Measurements from ENCODE around the gene CNTN4.

CNTN4 gene

GRCh38 chr3:2268779-2269178, 170.1 kb downstream of the CNTN4 start:
- DNase-seq (ENCODE audit: low read depth): no peak

DNA sequence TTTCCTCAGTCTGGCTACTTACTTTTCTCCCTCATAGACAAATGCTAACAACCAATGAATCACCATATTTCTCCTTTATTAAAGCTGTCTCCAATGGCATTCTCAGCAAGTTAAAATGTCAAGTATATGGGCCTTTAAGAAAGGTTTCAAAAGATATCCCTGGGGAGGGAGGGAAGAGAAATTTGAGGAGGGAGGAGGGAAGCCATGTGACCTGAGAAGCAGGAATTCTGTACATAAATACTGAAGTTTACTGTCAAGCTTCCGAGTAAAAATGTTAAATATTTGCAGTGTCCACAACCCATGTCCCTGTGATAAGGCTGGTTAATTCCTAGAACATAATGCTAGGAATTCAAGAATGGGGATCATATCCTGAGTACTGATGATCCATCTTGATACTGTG, 175.9 kb downstream of the CNTN4 start:
- no peak for DNase-seq (ENCODE audit: low read depth)

DNA sequence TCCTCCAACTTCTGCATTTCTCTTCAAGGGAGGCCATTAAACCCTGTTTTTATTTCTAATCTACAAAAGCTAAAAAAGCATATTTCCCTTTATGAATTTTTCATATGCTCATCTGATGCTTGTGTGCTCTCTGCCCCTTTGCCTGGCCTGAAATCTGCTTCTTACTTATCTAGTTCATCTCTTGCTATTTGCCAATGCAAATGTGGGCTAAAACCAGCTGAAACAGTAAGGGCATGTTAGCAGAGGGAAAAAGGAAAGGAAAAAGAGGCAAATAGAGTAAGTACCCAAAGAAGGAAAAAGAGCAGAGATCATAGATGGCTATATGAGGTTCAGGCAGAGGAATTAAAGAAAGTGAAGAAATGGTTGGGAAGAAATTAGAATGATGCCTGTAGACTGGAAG, 185.2 kb downstream of the CNTN4 start:
- DNase-seq (ENCODE audit: low read depth): no peak

- DNase-seq (ENCODE audit: low read depth): no peak
Measured at GRCh38 chr3:2300938-2301337, 202.3 kb downstream of the CNTN4 start.

- no peak for DNase-seq (ENCODE audit: low read depth)
Measured at GRCh38 chr3:2301361-2301760, 202.7 kb downstream of the CNTN4 start.

DNA sequence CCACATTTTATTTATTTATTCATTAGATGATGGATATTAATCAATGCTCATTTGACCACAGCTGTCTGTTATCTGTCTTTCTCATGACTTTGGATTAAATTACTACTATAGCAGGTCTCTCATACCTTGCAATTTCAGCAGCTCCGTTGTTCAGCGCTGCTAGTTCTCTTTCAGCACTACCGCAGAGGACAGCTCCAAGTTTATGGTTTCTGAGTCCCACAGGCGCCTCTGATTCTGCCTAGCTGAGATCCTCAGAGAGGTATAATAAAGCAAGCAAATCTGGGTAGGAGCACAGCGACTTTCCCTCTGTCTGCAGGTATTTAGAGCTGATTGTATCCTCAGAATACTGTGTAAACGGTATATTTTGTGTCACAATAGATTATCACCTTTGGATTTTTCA, 204.9 kb downstream of the CNTN4 start:
- no peak for DNase-seq (ENCODE audit: low read depth)

DNA sequence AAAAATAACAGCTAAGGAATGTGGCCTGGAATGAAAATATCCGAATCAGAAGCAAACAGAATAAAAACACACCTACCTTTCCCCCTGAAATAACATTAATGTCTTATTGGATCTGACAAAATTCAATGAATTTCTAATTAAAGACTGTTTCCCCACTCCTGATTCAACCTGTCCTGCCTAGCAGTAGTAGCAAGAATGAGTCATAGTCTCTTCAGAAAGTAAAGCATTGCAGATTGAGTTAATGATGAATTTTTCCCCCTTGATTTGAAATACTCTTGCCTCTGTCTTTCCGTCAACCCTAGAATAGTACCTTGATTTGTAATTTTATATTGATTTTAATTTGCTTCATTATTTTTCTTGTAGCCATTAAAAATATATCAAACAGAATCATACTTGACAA, 212.4 kb downstream of the CNTN4 start:
- DNase-seq (ENCODE audit: low read depth): no peak

- no peak for DNase-seq (ENCODE audit: low read depth)
Measured at GRCh38 chr3:2317521-2317920, 218.9 kb downstream of the CNTN4 start.

- DNase-seq (ENCODE audit: low read depth): no peak
Measured at GRCh38 chr3:2334921-2335320, 236.3 kb downstream of the CNTN4 start.

DNA sequence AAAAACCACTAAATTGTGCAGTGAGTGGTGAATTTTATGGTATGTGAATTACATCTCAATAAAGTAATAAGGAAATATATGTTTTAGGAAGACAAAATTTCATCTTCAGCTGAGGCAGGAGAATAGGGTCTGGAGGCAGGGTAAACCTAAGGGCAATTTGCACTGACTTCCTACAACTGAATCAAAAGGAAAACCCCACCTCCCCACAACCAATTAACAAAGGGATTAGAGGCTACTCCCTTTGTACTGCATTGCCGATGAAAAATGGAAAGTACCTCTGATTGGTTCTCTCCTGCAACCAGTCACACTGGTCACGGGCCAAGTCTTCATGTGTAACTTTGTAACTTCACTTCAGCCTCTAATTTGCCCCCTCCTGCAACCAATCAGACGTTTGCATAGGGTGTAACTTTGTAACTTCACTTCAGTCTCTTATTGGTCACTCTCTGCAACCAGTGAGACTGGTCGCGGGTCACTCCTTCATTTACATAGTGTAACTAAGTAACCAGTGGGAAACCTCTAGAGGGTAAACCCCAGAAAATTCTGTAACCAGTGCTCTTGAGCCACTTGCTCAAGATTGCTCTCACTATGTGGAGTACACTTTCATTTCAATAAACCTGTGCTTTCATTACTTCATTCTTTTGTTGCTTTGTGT, 244.5 kb downstream of the CNTN4 start:
- DNase-seq (ENCODE audit: low read depth): no peak

DNA sequence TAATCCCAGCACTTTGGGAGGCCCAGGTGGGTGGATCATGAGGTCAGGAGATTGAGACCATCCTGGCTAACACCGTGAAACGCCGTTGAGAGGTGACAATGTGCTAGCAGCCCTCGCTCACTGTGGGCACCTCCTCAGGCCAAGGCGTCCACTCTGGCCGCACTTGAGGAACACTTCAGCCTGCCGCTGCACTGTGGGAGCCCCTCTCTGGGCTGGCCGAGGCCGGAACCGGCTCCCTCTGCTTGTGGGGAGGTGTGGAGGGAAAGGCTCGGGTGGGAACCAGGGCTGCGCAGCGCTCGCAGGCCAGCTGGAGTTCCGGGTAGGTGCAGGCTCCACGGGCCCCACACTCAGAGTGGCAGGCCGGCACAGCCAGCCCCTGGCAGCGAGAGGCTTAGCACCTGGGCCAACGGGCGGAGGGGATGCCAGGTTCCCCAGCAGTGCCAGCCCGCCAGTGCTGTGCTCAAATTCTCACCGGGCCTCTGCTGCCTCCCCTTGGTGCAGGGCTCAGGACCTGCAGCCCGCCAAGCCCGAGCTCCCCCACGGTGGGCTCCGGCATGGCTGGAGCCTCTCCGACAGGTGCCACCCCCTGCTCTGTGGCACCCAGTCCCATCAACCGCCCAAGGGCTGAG, 253.6 kb downstream of the CNTN4 start:
- DNase-seq (ENCODE audit: low read depth): no peak

GRCh38 chr3:2354702-2355101, 256.0 kb downstream of the CNTN4 start:
- DNase-seq (ENCODE audit: low read depth): no peak

GRCh38 chr3:2356298-2356950, 257.8 kb downstream of the CNTN4 start:
- DNase-seq (ENCODE audit: low read depth): no peak

GRCh38 chr3:2360815-2361214, 262.1 kb downstream of the CNTN4 start:
- DNase-seq (ENCODE audit: low read depth): no peak

- no peak for DNase-seq (ENCODE audit: low read depth)
Measured at GRCh38 chr3:2362122-2362521, 263.5 kb downstream of the CNTN4 start.

DNA sequence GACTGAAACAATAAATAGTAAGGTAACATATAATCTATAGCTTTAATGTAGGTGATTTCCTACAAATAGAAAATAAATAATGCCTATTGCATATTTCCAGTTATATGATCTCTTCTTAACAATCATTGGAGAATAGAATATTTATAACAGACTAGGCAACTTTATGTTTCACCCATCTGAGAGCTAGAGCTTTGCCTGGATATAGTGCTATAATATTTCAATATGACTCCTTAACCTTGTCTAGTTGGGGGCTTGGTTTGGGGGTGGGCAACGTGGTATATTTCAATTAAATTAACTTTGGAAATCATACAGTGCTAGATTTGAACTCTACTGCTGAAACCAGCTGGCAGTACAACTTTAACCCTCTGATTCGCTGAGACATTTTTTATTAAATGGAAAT, 265.2 kb downstream of the CNTN4 start:
- no peak for DNase-seq (ENCODE audit: low read depth)

DNA sequence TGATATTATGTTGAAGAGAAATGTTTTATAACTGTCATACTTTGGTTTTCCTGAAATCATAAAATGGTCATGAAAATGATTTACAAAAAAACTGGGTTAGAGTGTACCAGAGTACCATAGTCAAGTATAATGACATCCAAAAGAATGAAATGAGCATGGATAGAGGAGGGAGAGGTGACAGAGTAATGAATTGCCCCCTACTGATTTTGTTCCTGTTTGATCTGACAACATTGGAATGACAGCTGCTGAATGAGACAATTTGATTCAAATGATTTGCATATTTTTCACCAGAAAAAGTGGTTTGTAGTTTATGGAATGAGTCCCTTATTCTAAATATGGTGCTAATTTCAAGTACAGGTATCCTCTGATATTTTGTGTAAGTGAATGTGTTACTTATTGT, 271.7 kb downstream of the CNTN4 start:
- no peak for DNase-seq (ENCODE audit: low read depth)

GRCh38 chr3:2372306-2372705, 273.6 kb downstream of the CNTN4 start:
- no peak for DNase-seq (ENCODE audit: low read depth)

DNA sequence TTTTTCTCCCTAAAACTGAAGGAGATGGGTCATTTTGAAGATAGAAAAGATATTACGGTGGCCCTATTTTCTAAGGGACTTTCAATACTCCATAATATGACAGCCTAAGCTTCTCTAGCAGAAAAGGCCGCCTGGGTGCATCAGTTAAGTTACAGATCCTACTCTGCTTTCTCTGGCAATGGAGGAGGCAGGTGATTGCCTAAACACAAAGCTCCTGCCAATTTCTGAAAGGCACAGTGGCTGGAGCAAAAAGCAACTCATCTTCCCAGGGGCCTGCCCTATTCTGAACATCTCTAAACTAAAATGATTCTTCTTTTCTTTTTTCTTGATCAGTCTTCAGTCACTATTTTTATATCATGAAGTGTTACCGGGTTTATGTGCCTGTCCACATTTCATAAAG, 276.7 kb downstream of the CNTN4 start:
- DNase-seq (ENCODE audit: low read depth): no peak

GRCh38 chr3:2377281-2377680, 278.6 kb downstream of the CNTN4 start:
- DNase-seq (ENCODE audit: low read depth): no peak

DNA sequence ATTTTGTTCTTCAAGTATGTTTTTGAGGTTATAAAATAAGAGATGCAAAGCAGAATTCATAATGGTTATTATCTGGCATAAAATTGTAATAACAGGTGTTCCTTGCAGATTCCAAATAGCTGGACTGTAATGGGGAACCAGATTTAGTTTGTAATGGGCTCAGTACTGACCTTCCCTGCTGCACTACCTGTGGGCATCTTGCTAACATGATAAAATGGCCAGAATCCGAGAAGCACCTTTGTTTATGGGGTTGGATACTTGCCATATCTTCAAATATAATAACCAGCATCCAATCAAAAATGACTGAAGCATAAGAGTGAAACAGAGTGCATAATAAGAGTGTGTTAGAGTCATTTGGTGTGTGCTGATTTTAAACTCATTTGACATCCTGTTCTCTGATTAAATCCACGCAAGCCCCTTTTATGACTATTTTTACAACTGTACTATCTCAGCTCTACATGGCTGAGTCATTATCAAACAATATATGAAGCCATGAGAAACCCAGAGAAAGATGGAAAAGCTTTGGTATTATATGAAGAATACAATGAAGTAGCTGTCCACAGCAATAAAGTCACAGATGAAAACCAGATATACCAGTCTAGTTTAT, 292.4 kb downstream of the CNTN4 start:
- DNase-seq (ENCODE audit: low read depth): no peak

DNA sequence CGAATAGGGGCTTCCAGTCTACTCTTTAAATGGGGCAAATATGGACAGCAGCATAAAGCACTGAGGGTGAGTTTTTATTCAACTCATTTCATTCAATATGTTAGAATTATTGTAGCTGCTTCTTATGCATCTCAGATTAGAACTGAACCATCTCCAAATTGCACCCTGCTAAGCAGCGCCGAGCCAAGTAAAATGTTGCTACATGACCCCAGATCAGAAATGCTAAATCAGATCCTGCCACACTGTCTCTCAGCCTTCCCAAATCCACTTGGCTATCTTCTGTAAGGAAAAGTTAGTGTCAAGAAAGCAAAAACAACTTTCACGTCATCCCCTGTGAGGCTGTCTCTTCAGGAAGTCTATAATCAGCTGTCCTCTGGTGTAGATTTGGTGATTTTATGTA, 293.2 kb downstream of the CNTN4 start:
- DNase-seq (ENCODE audit: low read depth): no peak

DNA sequence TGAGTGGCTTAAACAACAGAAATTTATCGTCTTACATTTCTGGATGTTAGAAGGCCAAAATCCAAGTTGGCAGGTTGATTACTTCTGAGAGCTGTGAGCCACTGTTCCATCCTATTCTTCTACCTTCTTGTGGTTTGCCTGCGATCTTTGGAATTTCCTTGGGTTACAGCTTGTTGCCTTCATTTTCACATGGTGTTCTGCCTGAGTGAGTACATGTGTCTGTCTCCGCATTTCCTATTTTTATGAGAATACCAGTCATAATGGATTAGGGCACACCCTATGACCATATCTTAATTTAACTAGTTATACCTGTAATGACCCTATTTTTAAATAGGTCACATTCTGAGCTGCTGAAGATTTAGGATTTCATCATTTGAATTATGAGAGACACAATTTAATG, 294.3 kb downstream of the CNTN4 start:
- DNase-seq (ENCODE audit: low read depth): no peak

Measured in activated T-helper 1 cell treated with Interleukin-2 at 50 U/mL for 16 hours (primary cell).